AG04449 (cell line): ENCODE results near the gene LACTB.
A peak's percentile ranks its signal among the peaks of the same experiment; 100 is the strongest.
"Not testable (repeated sequence)": the region's sequence is repeated elsewhere in the genome, so short reads cannot be mapped to it uniquely, and the experiment has no call there.

Source experiments
- CTCF ChIA-PET: fragments of 350-600 bp; formaldehyde crosslinking; extraction: SDS; loops from one replicate; lab custom pipeline; 2021; ENCODE audit warnings: antibody characterized with exemption; lab: Yijun Ruan, JAX
- POLR2A ChIA-PET: fragments of 400-600, 350-600 bp; formaldehyde crosslinking; extraction: SDS; loops from one replicate; lab custom pipeline; 2020; ENCODE audit warnings: antibody characterized with exemption, inconsistent platforms; lab: Yijun Ruan, JAX
- DNase-seq: peaks from one replicate; pipeline ENCODE4 v3.0.0-alpha.2; 2010; ENCODE audit warnings: low read depth, low spot score
- H3K4me3 ChIP-seq: 2 replicates; pipeline ENCODE4 v1.5.1; 2011; ENCODE audit warnings: low read depth, mild to moderate bottlenecking, control low read depth, low read length
- TF ChIP-seq, protein P1 (sequence below): IDR thresholded peaks from one replicate; pipeline ENCODE4 v1.5.1; 2011; ENCODE audit warnings: mild to moderate bottlenecking, moderate library complexity, low read length, control low read depth, inconsistent platforms; ENCODE audit not compliant: insufficient read depth; ENCODE audit errors: missing control alignments

LACTB gene

DNA sequence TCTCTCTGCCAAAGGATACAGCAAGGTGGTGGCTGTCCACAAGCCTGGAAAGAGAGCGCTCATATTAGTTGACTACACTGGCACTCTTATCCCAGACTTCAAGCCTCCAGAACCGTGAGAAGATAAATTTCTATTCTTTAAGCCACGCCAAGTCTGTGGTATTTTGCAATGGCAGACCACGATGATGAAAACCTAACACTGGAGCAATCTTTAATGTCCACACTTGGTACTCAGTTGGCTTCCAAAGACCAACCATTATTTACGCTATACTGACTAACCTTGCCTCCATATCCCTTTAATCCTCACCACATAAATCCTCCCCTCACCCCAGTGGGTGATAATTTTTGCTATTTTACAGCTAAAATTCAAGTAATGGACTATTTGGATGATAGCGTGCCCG is 16.9 kb upstream of the LACTB start:
- CTCF ChIA-PET: interaction anchor here (1.4 kb wide), 2 partner anchors 9 to 11 kb away, joined by 3 to 10 read pairs; no protein-coding TSS in a partner anchor
- H3K4me3 ChIP-seq: no peak overlapping the region
- POLR2A ChIA-PET: interaction anchor here (0.8 kb wide), 1 partner anchor 334 kb away, joined by 3 read pairs; no protein-coding TSS in a partner anchor
- TF ChIP-seq, protein P1, sequence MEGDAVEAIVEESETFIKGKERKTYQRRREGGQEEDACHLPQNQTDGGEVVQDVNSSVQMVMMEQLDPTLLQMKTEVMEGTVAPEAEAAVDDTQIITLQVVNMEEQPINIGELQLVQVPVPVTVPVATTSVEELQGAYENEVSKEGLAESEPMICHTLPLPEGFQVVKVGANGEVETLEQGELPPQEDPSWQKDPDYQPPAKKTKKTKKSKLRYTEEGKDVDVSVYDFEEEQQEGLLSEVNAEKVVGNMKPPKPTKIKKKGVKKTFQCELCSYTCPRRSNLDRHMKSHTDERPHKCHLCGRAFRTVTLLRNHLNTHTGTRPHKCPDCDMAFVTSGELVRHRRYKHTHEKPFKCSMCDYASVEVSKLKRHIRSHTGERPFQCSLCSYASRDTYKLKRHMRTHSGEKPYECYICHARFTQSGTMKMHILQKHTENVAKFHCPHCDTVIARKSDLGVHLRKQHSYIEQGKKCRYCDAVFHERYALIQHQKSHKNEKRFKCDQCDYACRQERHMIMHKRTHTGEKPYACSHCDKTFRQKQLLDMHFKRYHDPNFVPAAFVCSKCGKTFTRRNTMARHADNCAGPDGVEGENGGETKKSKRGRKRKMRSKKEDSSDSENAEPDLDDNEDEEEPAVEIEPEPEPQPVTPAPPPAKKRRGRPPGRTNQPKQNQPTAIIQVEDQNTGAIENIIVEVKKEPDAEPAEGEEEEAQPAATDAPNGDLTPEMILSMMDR: no peak
- DNase-seq: no peak

DNA sequence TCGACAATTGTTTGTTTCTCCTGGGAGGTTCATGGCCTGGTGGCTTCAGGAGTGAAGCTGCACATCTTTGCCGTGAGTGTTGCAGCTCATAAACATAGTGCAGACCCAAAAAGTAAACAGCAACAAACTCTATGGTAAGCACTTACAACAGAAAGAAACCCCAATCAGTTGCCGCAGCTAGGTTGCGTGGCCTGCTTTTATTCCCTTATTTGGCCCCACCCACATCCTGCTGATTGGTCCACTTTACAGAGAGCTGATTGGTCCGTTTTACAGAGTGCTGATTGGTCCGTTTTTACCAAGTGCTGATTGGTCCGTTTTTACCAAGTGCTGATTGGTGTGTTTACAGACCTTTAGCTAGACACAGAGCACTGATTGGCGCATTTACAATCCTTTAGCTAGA is 16.3 kb upstream of the LACTB start:
- DNase-seq, H3K4me3 ChIP-seq: not testable (repeated sequence)
- POLR2A ChIA-PET: interaction anchor here (0.8 kb wide), 1 partner anchor 334 kb away, joined by 3 read pairs; no protein-coding TSS in a partner anchor
- CTCF ChIA-PET: interaction anchor here (1.0 kb wide), 1 partner anchor 363 kb away, joined by 3 read pairs; no protein-coding TSS in a partner anchor

GRCh38 chr15:63107895-63108546 is 13.6 kb upstream of the LACTB start:
- ChIA-PET POLR2A (interaction anchor here (0.5 to 1.2 kb wide), 7 partner anchors 19 to 257 kb away, joined by 3 to 5 read pairs (median 3); no protein-coding TSS in a partner anchor), CTCF (interaction anchor here (0.9 to 1.5 kb wide), 3 partner anchors 14 to 183 kb away, joined by 3 to 9 read pairs (median 3); no protein-coding TSS in a partner anchor)
- TF ChIP-seq, protein P1: no peak
- peak; percentile 100 for DNase-seq
- no peak overlapping the region for H3K4me3 ChIP-seq

DNA sequence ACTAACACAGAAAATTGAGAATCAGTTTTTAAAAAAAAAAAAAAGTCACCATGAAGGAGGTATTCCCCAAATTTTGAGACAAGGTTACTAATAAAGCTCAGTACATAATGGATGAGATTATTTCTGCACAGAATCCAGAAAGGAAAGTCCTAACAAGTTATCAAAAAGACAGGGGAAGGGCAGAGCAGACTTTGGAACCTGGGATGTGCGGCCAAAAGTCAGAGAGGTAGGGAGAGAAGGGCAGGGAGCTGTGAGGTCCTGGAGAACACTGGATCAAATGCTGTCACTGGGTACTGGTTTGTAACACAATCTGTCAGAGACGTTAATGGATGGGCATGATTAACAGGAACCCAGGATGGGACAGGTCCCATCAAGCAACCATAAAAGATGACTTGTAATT is 12.2 kb upstream of the LACTB start:
- TF ChIP-seq, protein P1: no peak

DNA sequence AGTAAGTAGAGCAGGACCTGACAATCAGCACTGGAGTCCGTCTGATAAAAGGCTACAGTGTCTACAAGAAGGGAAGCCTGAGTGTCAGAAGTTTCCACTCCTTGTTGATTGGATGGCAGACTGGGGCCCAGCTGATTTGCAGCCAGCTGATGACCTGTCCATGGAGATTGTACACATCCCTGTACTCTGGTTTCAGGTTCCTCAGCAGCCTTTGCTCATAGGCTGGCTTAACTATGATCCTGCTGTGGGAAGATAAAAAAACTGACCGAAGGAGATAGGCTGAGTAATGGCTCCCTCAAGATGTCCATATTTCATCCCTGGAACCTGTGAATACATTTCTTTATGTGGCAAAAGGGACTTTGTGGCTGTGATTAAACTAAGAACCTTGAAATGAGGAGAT is 11.7 kb upstream of the LACTB start:
- DNase-seq: no peak
- ChIA-PET CTCF (no interaction called here), POLR2A (no interaction called here)
- no peak overlapping the region for H3K4me3 ChIP-seq
- TF ChIP-seq, protein P1: no peak

More for the DNA sequence above, 12.2 kb upstream of the LACTB start:
- CTCF ChIA-PET: no interaction called here
- POLR2A ChIA-PET: no interaction called here
- no peak overlapping the region for H3K4me3 ChIP-seq
- no peak for DNase-seq

DNA sequence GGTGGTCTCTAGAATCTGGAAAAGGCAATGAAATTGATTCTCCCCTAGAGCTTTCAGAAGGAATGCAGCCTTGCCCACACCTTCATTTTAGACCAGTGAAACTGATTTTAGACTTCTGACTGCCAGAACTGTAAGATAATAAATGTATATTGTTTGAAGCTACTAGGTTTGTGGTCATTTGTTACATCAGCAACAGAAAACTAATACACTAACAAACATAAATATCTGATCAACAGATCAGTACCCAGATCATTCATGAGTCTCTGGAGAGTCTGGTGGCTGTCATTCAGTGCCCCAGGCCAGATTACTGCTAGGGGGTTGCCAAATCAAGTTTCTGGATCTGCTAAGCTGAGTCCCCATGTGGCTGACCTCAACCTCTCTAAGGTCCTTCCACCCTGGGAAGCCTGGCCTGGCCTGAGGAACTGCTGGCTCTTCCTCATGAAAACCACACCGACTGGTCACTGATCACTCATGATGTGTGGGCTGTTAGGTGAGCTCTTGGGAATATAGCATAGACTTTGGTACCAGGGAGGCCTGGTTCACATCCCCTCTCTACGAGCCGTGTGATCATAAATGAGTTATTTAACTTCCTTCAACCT is 11.1 kb upstream of the LACTB start:
- ChIA-PET CTCF (interaction anchor here (0.8 to 1.7 kb wide), 4 partner anchors 16 to 62 kb away, joined by 3 to 5 read pairs (median 4); no protein-coding TSS in a partner anchor), POLR2A (no interaction called here)
- TF ChIP-seq, protein P1: no peak
- H3K4me3 ChIP-seq: no peak overlapping the region
- no peak for DNase-seq
